Activated CD4-positive, alpha-beta T cell treated with anti-CD3 and anti-CD28 coated beads, Interleukin-2, amount 10 ng/mL, durations not matched to agents 24 days and 14 days (primary cell): ENCODE measurements around the gene CTSW. TPM values are rescaled to one million over a fixed set of nuclear protein-coding genes. Genes with fewer than 3 reads are reported as not detected.

Source experiments
- total RNA-seq: library from RNA; stranded (reverse); gene quantifications from 2 replicates; pipeline ENCODE4 v1.2.3, GENCODE V29; 2022

CTSW gene
- total RNA-seq, 1 donor from 2014 or later: 7.5 TPM

Other genes starting within 250 kb of the CTSW start
- 118 and 125 TPM in 2 replicates for gene SIPA1, start 241.7 kb upstream of the CTSW start, total RNA-seq
- 95.7 and 98.2 TPM in 2 replicates for gene RELA, start 216.9 kb upstream of the CTSW start, total RNA-seq
- gene KAT5, start 167.6 kb upstream of the CTSW start, total RNA-seq: 71.6 and 72.3 TPM in 2 replicates
- 86.4 and 100.0 TPM in 2 replicates for gene RNASEH2C, start 159.0 kb upstream of the CTSW start, total RNA-seq
- gene AP5B1, start 98.9 kb upstream of the CTSW start, total RNA-seq: 20.1 and 21.1 TPM in 2 replicates
- 0.07 TPM in 1 of 2 replicates, not detected in the other for gene OVOL1, start 92.8 kb upstream of the CTSW start, total RNA-seq
- gene SNX32, start 45.9 kb upstream of the CTSW start, total RNA-seq: 1.2 and 2.1 TPM in 2 replicates
- 1,047 and 1,065 TPM in 2 replicates for gene CFL1, start 21.7 kb upstream of the CTSW start, total RNA-seq
- gene MUS81, start 19.4 kb upstream of the CTSW start, total RNA-seq: 77.4 and 80.5 TPM in 2 replicates
- gene EFEMP2, start 7.0 kb upstream of the CTSW start, total RNA-seq: 8.4 and 9.1 TPM in 2 replicates
- gene FIBP, start 8.6 kb downstream of the CTSW start, total RNA-seq: 91.0 and 95.7 TPM in 2 replicates
- 62.2 and 62.5 TPM in 2 replicates for gene CCDC85B, start 10.8 kb downstream of the CTSW start, total RNA-seq
- gene FOSL1, start 20.6 kb downstream of the CTSW start, total RNA-seq: 32.1 and 32.9 TPM in 2 replicates
- gene C11orf68, start 39.2 kb downstream of the CTSW start, total RNA-seq: 20.9 and 21.1 TPM in 2 replicates
- 113 and 117 TPM in 2 replicates for gene DRAP1, start 39.6 kb downstream of the CTSW start, total RNA-seq
- not detected in 2 replicates for gene TSGA10IP, start 65.6 kb downstream of the CTSW start, total RNA-seq
- gene SART1, start 81.9 kb downstream of the CTSW start, total RNA-seq: 99.1 and 104 TPM in 2 replicates
- 64.9 and 75.9 TPM in 2 replicates for gene EIF1AD, start 122.3 kb downstream of the CTSW start, total RNA-seq
- 291 and 298 TPM in 2 replicates for gene BANF1, start 122.7 kb downstream of the CTSW start, total RNA-seq
- 0.45 and 1.5 TPM in 2 replicates for gene CST6, start 132.2 kb downstream of the CTSW start, total RNA-seq
- gene CATSPER1, start 146.6 kb downstream of the CTSW start, total RNA-seq: 0.28 and 0.30 TPM in 2 replicates
- gene GAL3ST3, start 169.3 kb downstream of the CTSW start, total RNA-seq: not detected in 2 replicates
- 283 and 284 TPM in 2 replicates for gene SF3B2, start 172.5 kb downstream of the CTSW start, total RNA-seq
- 90.9 and 96.7 TPM in 2 replicates for gene PACS1, start 190.4 kb downstream of the CTSW start, total RNA-seq